Measurements from ENCODE around the gene FBXW8.

The FBXW8 gene

GRCh38 chr12:117020536-117021220, 109.9 kb downstream of the FBXW8 start:
- DNase-seq (ENCODE audit: low read depth in 2 of 2), result no peak

GRCh38 chr12:117022465-117022864, 111.7 kb downstream of the FBXW8 start:
- DNase-seq (ENCODE audit: low read depth in 2 of 2), result no peak

GRCh38 chr12:117023998-117024960, 113.5 kb downstream of the FBXW8 start:
- DNase-seq (ENCODE audit: low read depth in 2 of 2), result no peak

GRCh38 chr12:117024961-117025480, 114.3 kb downstream of the FBXW8 start:
- DNase-seq (ENCODE audit: low read depth in 2 of 2), result no peak

GRCh38 chr12:117025481-117026151, 114.9 kb downstream of the FBXW8 start:
- peak; percentile 9 to 15 for DNase-seq (ENCODE audit: low read depth in 2 of 2)

GRCh38 chr12:117026343-117026742, 115.6 kb downstream of the FBXW8 start:
- DNase-seq (ENCODE audit: low read depth in 2 of 2), result no peak

- DNase-seq (ENCODE audit: low read depth in 2 of 2), result no peak
These were observed 116.1 kb downstream of the FBXW8 start for GRCh38 chr12:117026921-117027250.

- DNase-seq (ENCODE audit: low read depth in 2 of 2), result no peak
These were observed 116.7 kb downstream of the FBXW8 start for GRCh38 chr12:117027251-117028086.

GRCh38 chr12:117028254-117028653, 117.5 kb downstream of the FBXW8 start:
- DNase-seq (ENCODE audit: low read depth in 2 of 2), result no peak

GRCh38 chr12:117030187-117030900, 119.6 kb downstream of the FBXW8 start:
- DNase-seq (ENCODE audit: low read depth in 2 of 2), result no peak

GRCh38 chr12:117031843-117032592, 121.3 kb downstream of the FBXW8 start:
- DNase-seq (ENCODE audit: low read depth in 2 of 2), result no peak

- DNase-seq (ENCODE audit: low read depth in 2 of 2), result no peak
These were observed 122.0 kb downstream of the FBXW8 start for GRCh38 chr12:117032593-117033381.

GRCh38 chr12:117033382-117034221, 122.9 kb downstream of the FBXW8 start:
- DNase-seq (ENCODE audit: low read depth in 2 of 2), result no peak

- DNase-seq (ENCODE audit: low read depth in 2 of 2), result no peak
These were observed 123.5 kb downstream of the FBXW8 start for GRCh38 chr12:117034249-117034648.

- DNase-seq (ENCODE audit: low read depth in 2 of 2), result no peak
These were observed 124.0 kb downstream of the FBXW8 start for GRCh38 chr12:117034701-117035151.

GRCh38 chr12:117035287-117035686, 124.5 kb downstream of the FBXW8 start:
- DNase-seq (ENCODE audit: low read depth in 2 of 2), result no peak

GRCh38 chr12:117036046-117036445, 125.3 kb downstream of the FBXW8 start:
- no peak for DNase-seq (ENCODE audit: low read depth in 2 of 2)

GRCh38 chr12:117036547-117036946, 125.8 kb downstream of the FBXW8 start:
- no peak for DNase-seq (ENCODE audit: low read depth in 2 of 2)
